ENCODE data around the gene PRDM13. TPM values are rescaled to one million over a fixed set of nuclear protein-coding genes. Genes with fewer than 3 reads are reported as not detected.

Gene PRDM13
- total and polyA plus RNA-seq, 9 of the 15 experiments (the other 6 are each of a cell fraction or from before 2014, with no cell fraction given) = not detected

DNA sequence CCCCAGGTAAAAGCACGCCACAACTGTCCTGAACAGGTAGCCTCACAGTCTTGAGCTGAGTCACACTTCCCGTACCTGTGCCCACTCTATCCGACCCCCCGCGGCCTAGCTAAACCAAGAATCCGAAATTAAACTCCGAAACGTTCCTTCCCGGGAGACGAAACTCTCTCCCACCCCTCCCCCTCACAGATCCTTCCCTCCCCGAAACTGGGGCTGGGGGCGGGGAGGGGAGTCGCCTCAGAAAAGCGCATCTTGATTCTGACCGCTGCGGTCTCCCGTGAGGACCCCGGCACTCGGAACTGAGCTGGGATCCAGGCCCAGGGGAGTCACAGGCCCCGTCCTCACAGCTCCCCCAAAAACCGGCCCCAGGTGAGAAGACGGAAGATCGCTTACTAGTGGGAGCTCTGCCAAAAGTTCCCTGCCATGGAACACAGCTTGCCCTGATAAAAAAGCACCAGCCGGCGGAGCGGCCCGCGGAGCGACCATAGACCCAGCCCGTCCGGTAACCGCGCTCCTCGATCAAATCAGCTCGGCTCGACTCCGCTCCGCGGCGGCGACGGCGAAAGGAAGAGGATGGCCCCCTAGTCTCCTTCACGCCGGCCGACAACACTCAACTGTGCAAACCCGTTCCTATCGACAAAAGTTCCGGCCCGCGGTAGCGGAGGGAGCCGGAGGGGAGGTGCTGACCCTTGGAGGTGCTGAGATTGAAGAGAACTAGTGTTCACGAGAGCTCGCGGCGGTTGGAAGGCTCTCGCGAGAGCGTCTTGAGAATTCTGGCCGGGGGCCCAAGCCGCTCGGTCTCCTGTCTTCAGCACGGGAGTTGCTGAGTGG is 38.3 kb upstream of the PRDM13 start, which contains the start of gene CCNC (continued):
- TF ChIP-seq BCOR (IDR thresholded peaks at IDR 0.05) (peak; percentile 38), PTTG1 (tag; IDR thresholded peaks at IDR 0.05; ENCODE audit: low read depth) (no peak), SNIP1 (IDR thresholded peaks at IDR 0.05; ENCODE audit: low read depth) (no peak; the same call in 1 of the 2 replicates), TEAD1 (CRISPR knock-in tag; IDR thresholded peaks at IDR 0.05) (peak in 1 of 2 experiments; percentile 2; a peak in 1 of 4 replicates), U2AF2 (optimal IDR thresholded peaks at IDR 0.05; ENCODE audit: low read depth, low read length) (no peak), ZNF263 (CRISPR knock-in tag; IDR thresholded peaks at IDR 0.05; ENCODE audit: borderline replicate concordance) (peak; percentile 8; the same call in 1 of the 2 replicates), STAT5A (IDR thresholded peaks at IDR 0.05; ENCODE audit: borderline replicate concordance, low read length) (0 out of 2 replicates have a peak, but pooled peaks have one; percentile 12), MCM7 (IDR thresholded peaks at IDR 0.05) (no peak), ATF7 (IDR thresholded peaks at IDR 0.05) (peak; percentile 78), ZBTB17 (CRISPR knock-in tag; IDR thresholded peaks at IDR 0.05) (0 out of 2 replicates have a peak, but pooled peaks have one; percentile 17), TRIM24 (IDR thresholded peaks at IDR 0.05) (peak in 1 of 2 experiments; percentile 97; a peak in 2 of 4 replicates), SAFB2 (IDR thresholded peaks at IDR 0.05; ENCODE audit: borderline replicate concordance, low read depth, low read length, severe bottlenecking) (no peak), FOSL1 (tag; conservative IDR thresholded peaks at IDR 0.05) (peak; percentile 25; the same call in 1 of the 2 replicates), ZNF778 (CRISPR knock-in tag; IDR thresholded peaks at IDR 0.05) (no peak), ZNF143 (CRISPR knock-in tag; IDR thresholded peaks at IDR 0.05) (no peak), NFIC (IDR thresholded peaks at IDR 0.05) (peak; percentile 93), ZNF3 (CRISPR knock-in tag; IDR thresholded peaks at IDR 0.05) (no peak), NR3C1 (CRISPR knock-in tag; IDR thresholded peaks at IDR 0.05) (no peak), MAZ (CRISPR knock-in tag; conservative IDR thresholded peaks at IDR 0.05 in 1 of 2, IDR thresholded peaks at IDR 0.05 in 1 of 2) (peak; percentile 74 to 92), BHLHE40 (IDR thresholded peaks at IDR 0.05; ENCODE audit: low read length) (peak; percentile 75; the same call in 1 of the 2 replicates), HCFC1 (IDR thresholded peaks at IDR 0.05; ENCODE audit: low read depth, low read length) (peak; percentile 88)
- TF ChIP-seq, protein P1, sequence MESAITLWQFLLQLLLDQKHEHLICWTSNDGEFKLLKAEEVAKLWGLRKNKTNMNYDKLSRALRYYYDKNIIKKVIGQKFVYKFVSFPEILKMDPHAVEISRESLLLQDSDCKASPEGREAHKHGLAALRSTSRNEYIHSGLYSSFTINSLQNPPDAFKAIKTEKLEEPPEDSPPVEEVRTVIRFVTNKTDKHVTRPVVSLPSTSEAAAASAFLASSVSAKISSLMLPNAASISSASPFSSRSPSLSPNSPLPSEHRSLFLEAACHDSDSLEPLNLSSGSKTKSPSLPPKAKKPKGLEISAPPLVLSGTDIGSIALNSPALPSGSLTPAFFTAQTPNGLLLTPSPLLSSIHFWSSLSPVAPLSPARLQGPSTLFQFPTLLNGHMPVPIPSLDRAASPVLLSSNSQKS (CRISPR knock-in tag; IDR thresholded peaks at IDR 0.05) = no peak
- TF ChIP-seq, protein P2, sequence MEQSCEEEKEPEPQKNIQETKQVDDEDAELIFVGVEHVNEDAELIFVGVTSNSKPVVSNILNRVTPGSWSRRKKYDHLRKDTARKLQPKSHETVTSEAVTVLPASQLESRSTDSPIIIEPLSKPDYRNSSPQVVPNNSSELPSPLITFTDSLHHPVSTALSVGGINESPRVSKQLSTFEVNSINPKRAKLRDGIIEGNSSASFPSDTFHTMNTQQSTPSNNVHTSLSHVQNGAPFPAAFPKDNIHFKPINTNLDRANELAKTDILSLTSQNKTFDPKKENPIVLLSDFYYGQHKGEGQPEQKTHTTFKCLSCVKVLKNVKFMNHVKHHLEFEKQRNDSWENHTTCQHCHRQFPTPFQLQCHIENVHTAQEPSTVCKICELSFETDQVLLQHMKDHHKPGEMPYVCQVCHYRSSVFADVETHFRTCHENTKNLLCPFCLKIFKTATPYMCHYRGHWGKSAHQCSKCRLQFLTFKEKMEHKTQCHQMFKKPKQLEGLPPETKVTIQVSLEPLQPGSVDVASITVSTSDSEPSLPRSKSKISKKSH (CRISPR knock-in tag; IDR thresholded peaks at IDR 0.05) = no peak
- TF ChIP-seq, protein P3, sequence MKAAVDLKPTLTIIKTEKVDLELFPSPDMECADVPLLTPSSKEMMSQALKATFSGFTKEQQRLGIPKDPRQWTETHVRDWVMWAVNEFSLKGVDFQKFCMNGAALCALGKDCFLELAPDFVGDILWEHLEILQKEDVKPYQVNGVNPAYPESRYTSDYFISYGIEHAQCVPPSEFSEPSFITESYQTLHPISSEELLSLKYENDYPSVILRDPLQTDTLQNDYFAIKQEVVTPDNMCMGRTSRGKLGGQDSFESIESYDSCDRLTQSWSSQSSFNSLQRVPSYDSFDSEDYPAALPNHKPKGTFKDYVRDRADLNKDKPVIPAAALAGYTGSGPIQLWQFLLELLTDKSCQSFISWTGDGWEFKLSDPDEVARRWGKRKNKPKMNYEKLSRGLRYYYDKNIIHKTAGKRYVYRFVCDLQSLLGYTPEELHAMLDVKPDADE (conservative IDR thresholded peaks at IDR 0.05; ENCODE audit: control insufficient read depth, low read depth, low read length) = no peak; the same call in none of the 2 replicates
- TF ChIP-seq, protein P4, sequence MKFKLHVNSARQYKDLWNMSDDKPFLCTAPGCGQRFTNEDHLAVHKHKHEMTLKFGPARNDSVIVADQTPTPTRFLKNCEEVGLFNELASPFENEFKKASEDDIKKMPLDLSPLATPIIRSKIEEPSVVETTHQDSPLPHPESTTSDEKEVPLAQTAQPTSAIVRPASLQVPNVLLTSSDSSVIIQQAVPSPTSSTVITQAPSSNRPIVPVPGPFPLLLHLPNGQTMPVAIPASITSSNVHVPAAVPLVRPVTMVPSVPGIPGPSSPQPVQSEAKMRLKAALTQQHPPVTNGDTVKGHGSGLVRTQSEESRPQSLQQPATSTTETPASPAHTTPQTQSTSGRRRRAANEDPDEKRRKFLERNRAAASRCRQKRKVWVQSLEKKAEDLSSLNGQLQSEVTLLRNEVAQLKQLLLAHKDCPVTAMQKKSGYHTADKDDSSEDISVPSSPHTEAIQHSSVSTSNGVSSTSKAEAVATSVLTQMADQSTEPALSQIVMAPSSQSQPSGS (CRISPR knock-in tag; IDR thresholded peaks at IDR 0.05) = no peak

Measured in K562 (cell line).